Bone marrow (tissue), 2 donors: ENCODE data around the gene PCED1B.
A peak's percentile ranks its signal among the peaks of the same experiment; 100 is the strongest.
"Not testable (repeated sequence)": the region's sequence is repeated elsewhere in the genome, so short reads cannot be mapped to it uniquely, and the experiment has no call there.

Experiments used
- DNase-seq, 2 donors: peaks; one replicate each; lab custom pipeline; 2025; lab: John Stamatoyannopoulos, UW

Gene PCED1B, protein sequence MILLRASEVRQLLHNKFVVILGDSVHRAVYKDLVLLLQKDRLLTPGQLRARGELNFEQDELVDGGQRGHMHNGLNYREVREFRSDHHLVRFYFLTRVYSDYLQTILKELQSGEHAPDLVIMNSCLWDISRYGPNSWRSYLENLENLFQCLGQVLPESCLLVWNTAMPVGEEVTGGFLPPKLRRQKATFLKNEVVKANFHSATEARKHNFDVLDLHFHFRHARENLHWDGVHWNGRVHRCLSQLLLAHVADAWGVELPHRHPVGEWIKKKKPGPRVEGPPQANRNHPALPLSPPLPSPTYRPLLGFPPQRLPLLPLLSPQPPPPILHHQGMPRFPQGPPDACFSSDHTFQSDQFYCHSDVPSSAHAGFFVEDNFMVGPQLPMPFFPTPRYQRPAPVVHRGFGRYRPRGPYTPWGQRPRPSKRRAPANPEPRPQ

DNA sequence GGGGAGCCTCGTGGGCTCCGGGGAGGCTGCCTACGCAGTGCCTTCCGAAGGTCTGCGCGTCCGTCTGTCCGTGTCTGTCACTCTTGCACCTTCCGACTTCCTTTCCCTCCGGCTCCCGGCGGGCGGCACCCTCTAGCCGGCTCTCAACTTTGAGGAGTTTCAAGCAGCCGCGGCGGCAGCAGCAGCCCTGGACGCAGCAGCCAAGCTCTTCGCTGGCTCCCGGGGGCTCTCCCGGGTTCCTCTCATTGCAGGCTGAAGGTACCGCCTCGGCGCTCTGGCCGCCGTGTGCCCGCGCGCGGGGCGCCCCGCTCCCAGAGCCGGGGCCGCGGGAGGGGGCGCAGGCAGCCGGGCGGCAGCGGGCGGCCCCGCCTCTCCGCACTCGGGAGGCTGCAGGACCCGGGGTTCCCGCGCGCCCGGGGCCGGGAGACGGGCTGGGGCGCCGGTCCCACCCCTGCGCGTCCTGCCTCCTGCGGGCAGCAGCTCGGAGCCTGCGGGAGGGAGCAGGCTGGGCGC lies at the start of gene PCED1B, which contains the start of gene AMIGO2:
TSS of gene PCED1B (plus strand) at position 154 of the 513 bp plus-strand sequence. CDS start 155,443 bp downstream, outside the sequence.
TSS of gene AMIGO2 (minus strand) at position 492 of the 513 bp plus-strand sequence. CDS start 957 bp downstream, outside the sequence.
- DNase-seq: peak in 1 of 2 donors; percentile 47

DNA sequence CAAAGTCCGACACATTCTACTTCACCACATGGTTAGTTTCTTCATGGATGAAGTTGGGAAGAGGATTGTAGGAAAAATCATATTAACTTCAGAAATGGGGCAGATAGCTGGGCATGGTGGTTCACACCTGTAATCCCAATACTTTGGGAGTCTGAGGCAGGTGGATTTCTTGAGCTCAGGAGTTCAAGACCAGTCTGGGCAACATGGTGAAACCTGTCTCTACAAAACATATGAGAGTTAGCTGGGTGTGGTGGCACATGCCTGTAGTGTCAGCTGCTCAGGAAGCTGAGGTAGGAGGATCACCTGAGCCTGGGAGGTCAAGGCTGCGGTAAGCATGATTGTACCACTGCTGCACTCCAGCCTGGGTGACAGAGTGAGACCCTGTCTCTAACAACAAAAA lies 49.5 kb upstream of the PCED1B start:
- DNase-seq: no peak

GRCh38 chr12:47032644-47033043 lies 46.8 kb upstream of the PCED1B start:
- peak in 1 of 2 donors; percentile 39 for DNase-seq

GRCh38 chr12:47033081-47033480 lies 46.3 kb upstream of the PCED1B start:
- DNase-seq: no peak

DNA sequence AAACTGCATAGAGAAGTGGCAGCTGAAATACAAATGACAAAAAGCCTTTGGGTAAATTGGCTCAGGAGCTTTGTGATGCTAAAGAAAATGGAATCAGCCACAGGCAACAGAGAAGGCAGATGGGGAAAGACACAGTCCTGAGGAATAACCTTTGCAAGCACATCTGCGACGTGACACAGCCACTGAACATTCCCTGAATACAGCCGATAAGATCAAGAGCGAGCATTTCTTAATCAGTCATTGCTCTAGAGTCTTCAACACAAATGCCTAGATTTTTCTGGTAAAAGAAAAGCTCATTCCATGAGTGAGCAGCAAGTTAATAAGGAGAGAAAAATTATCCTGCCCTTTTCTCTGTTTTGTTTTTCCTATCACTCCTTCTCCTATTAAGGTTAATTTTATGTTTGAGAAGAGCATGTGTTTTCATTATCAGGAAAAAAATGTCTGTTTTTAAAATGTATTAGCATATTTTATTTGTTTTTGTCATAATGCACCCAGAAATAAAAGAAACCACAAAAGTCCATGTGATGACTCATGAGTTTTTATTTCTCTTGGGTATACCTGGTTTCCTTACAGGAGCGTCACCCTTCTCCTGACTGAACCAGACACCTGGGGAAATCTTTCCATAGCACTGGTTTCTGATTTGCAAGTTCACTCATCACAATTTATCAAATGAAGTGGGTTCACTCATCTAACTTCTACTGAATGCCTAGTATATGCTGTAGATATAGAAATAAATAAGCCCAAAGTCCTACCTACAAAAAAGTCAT lies 45.4 kb upstream of the PCED1B start:
- no peak for DNase-seq

DNA sequence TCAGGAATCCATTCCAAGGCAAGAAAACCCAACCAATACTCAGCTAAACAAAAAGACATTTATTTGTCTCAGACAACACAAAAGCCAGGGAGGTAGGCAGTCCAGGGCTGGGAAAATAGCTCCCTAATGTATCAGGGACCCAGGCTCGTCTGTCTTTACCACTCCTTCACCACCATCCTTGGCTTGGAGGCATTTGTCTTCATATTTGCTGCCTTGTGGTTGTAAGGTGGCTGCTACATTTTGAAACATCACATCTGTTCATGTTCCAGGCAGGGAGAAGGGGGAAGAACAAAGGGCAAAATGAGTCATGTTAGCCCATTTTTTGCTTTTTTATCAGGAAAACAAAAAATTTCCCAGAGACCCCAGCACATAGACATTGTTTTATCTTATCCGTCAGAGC lies 44.8 kb upstream of the PCED1B start:
- DNase-seq: no peak

DNA sequence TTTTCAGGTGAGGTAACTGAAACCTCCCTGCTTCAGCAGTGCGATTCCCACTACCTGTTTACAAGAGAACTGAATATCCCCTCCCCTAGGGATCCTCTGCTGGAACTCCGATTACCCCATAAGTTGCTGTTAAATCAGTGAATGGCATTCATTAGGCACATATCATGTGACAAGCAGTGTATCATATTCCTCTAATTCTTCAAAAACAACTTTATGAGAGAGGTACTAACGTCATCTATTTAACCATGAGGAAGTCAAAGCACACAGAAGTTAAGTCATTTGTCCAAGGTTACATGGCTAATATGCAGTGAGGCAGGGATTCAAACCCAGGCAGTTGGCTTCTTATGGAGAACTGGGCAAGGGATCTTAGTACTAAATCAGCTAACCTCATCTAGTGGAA lies 43.9 kb upstream of the PCED1B start:
- no peak for DNase-seq

DNA sequence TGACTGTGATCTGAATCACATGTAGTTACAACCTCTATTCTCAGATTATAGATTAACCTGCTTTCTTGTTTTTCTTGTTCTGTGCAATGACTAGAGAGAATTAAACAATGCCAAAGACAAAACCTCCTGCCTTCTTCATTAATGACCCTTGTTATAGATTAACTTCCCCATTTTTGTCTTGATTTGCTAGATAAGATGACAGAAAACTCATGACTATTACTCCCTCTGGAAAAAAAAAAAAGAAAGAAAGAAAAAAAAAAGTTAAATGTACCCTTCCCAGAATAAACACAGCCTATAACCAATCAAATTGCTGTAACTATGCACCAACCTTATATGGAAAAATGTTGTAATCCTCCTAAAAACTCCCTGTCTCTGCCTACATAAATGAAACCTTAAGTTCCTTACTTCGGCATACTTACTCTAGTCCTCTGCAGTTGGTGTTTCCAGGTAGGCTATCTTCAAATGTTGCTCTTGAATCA lies 41.1 kb upstream of the PCED1B start:
- DNase-seq: peak in 1 of 2 donors; percentile 75

DNA sequence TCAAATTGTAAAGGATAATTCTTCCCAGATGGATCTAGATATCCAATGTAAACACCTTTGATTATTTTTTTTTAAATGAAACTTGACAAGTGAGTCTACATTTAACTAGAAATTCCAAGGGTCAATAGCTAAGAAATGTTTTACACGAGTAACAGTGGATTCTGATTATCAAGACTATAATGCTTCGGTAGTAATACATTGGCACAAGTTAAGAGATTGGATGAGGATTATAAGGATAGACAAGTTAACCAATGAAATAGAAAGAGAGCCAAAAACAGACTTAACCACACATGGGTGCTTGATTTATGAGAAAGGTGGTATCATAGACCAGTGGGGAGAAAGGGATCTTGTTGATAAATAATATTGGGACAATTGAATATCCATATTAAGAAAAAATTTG lies 40.3 kb upstream of the PCED1B start:
- DNase-seq: no peak

GRCh38 chr12:47039756-47040155 lies 39.7 kb upstream of the PCED1B start:
- DNase-seq: no peak

DNA sequence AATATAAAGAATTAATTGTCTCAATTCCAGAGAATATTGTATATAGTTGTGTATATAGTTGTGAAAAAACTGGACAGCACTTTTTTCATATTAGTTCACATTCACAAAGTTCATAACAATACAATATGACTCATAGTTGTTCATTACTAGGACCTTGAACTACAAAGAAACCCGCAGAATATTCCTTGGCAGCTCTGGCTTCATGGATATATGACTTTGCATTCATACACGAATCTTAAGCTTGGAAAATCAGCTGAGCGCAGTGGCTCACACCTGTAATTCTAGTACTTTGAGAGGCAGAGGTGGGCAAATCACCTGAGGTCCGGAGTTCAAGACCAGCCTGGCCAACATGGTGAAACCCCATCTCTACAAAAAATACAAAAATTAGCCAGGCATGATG lies 38.1 kb upstream of the PCED1B start:
- no peak for DNase-seq

- no peak for DNase-seq
These were observed 30.9 kb upstream of the PCED1B start for GRCh38 chr12:47048541-47048940.

DNA sequence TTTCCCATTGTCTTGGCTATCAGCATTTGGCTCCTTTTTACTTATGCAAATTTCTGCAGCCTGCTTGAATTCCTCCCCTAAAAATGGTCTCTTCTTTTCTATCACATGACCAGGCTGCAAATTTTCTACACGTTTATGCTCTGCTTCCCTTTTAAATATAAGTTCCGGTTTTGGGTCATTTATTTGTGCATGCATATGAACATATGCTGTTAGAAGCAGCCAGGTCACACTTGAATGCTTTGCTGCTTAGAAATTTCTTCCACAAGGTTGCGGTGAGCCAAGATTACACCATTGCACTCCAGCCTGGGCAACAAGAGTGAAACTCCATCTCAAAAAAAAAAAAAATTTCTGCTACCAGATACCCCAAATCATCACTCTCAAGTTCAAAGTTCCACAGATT lies 28.1 kb upstream of the PCED1B start:
- not testable (repeated sequence) for DNase-seq

GRCh38 chr12:47052274-47052673 lies 27.1 kb upstream of the PCED1B start:
- no peak for DNase-seq

GRCh38 chr12:47053961-47054360 lies 25.5 kb upstream of the PCED1B start:
- DNase-seq: no peak

GRCh38 chr12:47054659-47055058 lies 24.8 kb upstream of the PCED1B start:
- DNase-seq: no peak

GRCh38 chr12:47055856-47056255 lies 23.6 kb upstream of the PCED1B start:
- not testable (repeated sequence) for DNase-seq

- not testable (repeated sequence) for DNase-seq
These were observed 22.5 kb upstream of the PCED1B start for GRCh38 chr12:47056944-47057343.

DNA sequence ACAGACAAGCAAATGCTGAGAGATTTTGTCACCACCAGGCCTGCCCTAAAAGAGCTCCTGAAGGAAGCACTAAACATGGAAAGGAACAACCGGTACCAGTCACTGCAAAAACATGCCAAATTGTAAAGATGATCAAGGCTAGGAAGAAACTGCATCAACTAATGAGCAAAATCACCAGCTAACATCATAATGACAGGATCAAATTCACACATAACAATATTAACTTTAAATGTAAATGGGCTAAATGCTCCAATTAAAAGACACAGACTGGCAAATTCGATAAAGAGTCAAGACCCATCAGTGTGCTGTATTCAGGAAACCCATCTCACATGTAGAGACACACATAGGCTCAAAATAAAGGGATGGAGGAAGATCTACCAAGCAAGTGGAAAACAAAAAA lies 20.8 kb upstream of the PCED1B start:
- DNase-seq: not testable (repeated sequence)

- no peak for DNase-seq
These were observed 13.9 kb upstream of the PCED1B start for GRCh38 chr12:47065546-47065945.

- no peak for DNase-seq
These were observed 13.0 kb upstream of the PCED1B start for GRCh38 chr12:47066278-47067025.

DNA sequence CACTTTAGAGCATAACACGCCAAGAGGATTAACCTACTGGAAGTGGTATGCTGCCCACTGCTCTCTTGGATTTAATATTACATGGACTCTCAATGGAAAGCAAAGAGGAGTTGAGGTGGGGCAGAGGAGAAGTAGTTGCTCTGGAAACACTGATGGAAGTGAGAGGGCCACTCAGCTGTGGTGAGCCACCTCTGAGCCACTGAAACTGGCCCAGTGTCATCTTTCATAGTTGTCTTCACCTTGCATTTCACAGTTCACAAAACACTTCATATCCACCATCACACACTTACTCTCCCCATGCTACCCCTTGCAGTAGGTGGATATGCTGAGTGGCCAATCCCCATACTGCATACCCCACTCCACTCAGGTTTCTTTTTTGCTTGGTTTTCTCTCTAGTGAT lies 12.2 kb upstream of the PCED1B start:
- DNase-seq: no peak
